ENCODE results near the gene CRYGS.
"Not testable (repeated sequence)": the region's sequence is repeated elsewhere in the genome, so short reads cannot be mapped to it uniquely, and the experiment has no call there.

Gene CRYGS

DNA sequence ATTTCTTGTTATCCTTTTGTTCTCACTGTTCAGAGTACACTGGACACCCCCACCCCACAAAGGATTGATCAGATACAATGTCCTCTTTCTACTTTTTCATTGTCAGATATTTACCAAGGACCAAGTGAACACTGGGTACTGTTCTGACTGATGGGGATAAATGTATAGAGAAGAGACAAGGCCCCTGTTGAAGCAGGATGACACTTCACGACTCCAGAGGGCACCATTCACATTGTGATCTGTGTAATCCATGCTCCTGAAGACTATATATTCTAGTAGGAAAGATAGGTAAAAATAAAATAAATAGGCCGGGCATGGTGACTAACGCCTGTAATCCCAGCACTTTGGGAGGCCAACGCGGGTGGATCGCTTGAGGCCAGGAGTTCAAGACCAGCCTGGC, 7.2 kb upstream of the CRYGS start:
- no peak for DNase-seq

DNA sequence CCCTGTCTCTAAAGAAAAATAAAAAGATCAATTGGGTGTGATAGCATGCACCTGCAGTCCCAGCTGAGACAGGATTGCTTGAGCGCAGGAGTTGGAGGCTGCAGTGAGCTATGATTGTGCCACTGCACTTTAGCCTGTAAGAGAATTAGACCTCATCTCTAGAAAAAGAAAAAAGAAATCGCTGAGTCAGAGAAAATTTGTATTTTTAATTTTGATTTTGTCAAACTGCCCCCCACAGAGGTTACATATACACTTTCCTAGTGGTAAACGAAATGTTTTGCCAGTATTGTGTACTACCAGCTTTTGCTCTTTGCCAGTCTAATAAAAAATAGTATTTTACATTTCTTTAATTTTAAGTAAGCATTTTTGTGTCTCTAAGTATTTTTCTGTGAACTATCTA, 5.3 kb upstream of the CRYGS start:
- DNase-seq: no peak

DNA sequence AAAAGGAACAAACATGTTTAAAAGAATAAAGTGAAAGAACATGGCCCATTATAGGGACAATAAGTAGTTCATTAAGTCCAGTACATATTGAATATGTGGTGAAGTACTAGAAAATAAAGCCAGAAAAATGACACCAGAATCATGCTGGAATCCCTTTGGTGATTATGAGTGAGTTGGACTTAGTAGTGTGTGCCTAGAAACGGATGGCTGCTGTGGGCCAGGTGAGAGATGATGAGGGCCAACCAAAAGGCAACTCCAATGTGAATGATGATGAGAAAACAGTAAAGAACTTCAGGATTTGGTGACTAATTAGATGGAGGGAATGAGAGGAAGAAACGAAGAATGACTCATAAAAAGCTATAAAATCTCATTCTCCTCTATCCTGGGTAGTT, 3.3 kb downstream of the CRYGS start:
- DNase-seq: no peak

DNA sequence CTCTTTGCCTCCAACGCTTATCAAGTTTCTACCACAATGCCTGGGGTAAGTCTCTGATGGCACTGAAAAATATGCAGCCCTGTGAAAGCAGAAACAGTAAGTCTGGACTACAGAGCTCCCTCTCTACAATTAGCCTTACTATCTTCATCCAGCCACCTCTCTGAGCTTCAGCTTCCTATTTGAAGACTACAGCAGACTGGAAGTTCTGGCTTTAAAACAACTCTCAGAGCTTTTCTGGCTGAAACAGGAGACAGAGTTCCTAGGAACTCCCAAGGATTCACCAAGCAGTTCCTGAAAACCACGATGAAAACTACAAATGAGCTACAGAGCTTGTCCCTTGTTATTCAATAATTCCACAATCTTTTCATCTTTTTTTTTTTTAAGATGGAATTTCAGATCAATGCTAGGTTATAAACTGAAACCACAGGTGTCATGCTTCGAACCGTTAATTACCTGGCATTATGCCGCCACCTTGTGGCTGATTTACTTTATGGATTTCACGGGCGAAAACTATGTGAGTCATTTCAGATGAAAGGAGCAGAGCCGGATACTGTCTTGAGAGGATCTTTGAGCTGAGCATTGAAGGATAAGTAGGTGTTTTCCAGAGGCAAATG, 3.9 kb downstream of the CRYGS start:
- peak; percentile 92 for DNase-seq

GRCh38 chr3:186538779-186539178, 5.4 kb downstream of the CRYGS start:
- DNase-seq: no peak

GRCh38 chr3:186536883-186537844, 7.0 kb downstream of the CRYGS start:
- DNase-seq: no peak

DNA sequence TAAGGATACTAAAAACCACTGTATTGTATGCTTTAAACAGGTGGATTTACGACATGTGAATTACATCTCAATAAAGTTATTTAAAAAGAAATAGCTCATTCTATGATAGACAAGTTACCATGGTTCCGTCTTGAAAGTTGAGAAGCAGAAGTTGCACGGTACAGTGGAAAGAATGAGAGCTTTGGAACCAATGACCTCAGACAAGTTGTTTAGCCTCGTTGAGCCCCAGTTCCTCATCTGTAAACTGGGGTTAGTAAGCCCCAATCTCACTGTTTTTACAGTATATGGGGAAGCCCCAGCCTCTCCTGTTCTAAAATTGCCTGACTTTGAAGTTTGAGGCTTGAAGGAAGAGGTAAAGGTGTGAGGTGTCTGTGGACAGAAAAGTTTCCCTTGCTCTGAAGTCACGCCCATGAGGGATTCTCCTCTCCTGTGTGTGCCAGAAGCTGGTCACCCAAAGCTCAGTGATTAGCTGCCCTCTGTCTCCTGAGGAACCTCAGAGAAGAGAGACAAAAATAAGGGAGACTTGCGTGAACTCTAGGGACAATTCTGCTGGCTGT, 10.0 kb downstream of the CRYGS start:
- DNase-seq: peak; percentile 66

GRCh38 chr3:186532598-186533072, 11.5 kb downstream of the CRYGS start:
- DNase-seq: no peak

DNA sequence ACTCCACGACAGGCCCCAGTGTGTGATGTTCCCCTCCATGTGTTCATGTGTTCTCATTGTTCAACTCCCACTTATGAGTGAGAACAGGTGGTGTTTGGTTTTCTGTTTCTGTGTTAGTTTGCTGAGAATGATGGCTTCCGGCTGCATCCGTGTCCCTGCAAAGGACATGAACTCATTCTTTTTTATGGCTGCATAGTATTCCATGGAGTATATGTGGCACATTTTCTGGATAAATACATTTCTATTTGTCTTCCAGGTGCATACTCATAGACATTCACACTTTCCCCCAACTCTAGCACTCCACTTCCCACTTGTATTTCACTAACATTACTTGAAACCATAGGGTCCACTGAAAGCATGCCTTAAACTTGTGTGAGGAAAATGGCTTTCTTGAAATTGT, 12.5 kb downstream of the CRYGS start:
- DNase-seq: not testable (repeated sequence)

DNA sequence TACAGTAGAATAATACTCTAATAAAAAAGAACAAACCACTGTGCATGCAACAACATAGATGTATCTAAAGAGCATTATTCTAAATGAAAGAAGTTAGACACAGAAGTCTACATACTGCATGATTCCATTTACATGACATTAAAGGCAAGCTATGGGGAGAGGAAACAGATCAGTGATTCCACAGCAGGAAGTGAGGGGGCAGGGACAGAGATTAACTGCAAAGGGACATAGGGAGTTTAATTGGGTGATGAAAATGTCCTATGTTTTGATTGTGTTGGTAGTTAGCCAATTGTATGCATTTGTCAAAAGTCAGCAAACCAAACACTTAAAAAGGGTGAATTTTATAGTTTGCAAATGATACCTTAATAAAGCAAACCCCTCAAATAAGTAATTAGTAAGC, 13.8 kb downstream of the CRYGS start:
- DNase-seq: no peak

- DNase-seq: no peak
Observed at GRCh38 chr3:186529201-186529999, 14.8 kb downstream of the CRYGS start.

DNA sequence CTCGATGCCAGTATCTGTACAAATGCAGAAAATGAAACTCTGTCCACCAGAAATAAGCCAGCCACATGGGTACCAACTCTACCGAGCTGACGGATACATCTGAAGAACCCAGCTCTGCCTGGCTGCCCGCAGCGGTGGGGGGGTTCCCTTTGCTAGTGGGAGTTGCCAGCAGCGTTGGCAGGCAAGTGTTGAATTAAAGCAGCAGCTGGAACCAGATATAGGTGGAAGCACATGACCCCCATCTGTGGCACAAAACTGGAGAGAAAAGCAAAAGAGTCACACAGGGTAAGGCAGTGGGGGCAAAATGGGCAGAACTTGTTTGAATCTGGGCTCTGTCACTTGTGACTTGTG, 17.9 kb downstream of the CRYGS start:
- DNase-seq: no peak

DNA sequence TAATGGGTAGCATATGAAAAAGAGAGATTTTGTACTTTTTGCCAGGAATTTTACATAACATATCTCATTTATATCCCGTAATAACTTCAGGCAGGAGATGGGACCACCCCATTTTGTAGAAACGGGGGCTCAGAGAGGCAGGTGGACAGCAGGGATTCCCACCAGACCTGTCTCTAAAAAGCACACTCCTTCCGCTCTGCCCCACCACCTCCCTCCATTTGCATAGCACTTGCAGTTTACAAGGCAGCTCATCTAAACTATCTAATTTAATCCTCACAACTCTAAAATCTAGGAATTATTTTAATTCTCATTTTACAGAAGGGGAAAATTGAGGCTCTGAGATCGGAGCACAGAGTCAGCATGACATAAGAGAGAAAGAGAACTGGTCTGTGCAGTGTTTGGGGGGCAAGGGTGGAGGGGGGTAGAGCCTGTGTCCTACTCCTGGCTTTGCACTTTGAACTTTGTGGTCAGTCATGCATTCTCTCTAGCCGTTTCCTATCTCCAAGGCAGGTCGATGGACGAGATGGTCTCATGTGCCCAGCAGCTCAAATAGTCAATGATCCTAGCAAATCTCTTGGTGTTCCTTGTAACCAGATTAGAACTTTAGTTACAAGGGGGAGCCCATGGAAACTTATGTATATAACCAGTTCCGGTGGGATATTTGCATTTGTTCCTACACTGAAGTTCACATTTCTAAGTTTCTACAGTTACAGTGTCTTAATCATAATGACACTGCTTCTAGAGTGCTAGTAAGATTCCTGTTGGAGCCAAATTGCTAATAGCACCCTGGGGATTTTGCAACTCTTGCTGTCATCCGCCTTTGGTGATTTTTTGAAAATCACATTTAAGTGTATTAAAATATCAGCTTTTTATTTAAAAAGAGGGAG, 18.6 kb downstream of the CRYGS start:
- DNase-seq: no peak

DNA sequence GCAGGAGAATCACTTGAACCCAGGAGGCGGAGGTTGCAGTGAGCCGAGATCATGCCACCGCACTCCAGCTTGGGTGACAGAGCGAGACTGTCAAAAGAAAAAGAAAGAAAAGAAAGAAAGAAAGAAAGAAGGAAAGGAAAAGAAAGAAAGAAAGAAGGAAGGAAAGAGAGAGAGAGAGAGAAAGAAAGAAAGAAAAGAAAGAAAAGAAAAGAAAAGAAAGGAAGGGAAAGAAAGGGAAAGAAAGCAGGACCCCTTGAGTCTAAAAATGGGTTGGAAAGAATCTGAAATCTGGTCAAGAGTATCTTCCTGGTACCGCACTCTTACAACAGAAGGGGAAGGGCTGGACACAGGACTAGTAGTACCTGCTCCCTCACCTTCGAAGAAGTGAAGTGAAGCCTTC, 19.6 kb downstream of the CRYGS start:
- DNase-seq: no peak

GRCh38 chr3:186523434-186523833, 20.7 kb downstream of the CRYGS start:
- no peak for DNase-seq

GRCh38 chr3:186523022-186523421, 21.2 kb downstream of the CRYGS start:
- no peak for DNase-seq

DNA sequence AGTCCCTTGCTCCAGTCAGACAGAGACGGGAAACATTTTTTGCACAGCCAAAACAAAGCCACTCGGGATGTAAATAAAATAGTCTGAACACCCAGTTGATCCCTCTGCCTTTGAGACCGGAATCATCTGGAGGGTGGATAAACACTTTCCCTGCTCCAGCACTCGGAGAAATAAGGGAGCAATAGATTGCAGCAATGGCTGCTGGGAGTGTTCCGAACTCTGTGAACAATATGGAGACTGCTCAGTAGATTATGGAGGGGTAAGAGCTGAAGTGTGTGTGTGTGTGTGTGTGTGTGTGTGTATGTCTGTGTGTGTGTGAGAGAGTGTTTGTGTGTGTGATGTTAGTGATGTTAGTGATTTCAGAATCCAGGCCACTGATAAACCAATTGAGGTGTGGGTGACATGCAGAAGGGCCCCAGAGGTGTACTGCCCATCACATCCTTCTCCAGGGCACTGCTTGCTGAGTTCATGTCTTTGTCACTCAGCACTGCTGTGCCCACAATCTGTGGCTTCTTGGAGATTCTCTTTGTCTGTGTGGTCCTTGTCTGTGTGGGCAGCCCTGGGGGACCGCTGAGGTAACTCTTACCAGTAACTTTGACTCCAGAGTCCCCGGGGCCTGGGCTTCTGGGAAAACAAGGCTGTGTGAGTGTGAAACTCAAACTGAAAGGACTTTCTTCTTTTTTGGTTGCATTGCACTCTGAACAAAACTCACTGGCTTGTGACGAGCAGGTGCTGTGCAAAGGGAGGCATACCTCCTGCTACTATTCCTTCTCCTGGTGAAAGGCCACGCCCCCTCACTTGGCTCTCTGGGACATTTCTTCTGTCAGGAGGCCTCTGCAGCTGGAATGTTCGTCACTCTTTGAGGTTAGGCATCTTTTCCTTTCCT, 23.0 kb downstream of the CRYGS start:
- no peak for DNase-seq

DNA sequence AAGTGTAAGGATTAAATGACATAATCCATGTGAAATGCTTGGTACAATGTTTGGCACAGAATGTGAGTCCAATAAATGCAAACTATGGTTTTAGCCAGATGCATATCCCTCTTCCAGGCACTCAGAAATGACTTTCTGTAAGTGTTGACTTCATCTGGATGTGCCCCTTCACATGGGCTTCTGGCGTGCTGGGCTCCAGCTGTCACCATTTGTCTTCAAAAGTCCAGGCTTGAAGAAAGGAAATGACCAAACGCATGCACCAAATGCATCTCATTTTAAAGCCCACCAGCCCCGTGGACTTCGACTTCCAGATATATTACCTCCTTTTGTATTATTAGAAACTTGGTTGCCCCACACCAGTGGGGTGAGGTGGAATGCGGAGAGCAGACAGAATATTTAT, 23.7 kb downstream of the CRYGS start:
- no peak for DNase-seq

DNA sequence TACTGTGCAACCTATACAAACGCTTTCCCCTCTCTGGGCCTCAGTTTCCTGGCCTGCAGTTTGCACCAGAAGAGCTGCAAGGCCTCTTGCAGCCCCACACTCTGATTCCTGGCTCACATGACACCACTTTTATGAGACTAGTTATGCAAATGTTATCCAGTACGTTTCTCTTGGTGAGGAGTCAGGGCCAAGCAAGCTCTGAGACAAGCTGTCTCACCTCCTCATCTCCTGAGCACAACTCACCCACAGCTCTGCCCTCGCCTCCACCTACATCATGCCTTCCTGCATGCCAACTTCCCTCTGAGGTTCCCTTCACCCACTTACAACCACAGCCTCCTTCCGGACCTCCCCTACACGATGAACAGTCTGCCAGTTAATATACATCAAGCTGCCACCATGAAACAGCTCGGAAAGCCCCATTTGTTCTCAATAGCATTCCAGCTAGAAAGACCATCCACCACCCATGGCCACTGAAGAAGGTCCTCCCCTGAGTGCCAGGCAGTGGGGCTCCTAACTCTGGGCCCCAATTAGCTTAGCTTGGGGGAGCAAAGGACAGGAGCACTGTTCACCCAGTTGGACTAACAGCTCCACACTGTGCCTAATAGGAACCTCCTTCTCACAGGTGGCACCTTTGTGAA, 25.0 kb downstream of the CRYGS start:
- peak; percentile 86 for DNase-seq

DNA sequence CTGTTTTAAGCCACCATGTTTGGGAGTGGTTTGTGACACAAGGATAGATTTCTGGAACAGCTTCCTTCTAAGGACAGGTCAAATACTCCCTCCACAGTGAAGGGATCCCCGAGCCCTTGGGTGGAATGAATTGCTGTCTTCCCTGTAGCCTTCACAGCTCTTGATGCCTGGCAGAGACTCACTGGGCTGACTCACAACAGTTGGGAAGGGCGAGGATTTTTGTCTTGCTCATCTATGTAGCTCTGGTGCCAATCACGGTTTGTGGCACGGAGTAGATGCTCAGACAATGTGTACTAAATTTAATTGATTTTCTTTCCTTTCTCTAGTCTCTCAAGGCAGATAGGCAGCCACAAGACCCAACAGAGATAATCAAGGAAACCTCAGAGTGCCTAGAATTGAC, 27.0 kb downstream of the CRYGS start:
- DNase-seq: no peak

GRCh38 chr3:186516646-186517045, 27.5 kb downstream of the CRYGS start:
- DNase-seq: no peak

Measured in activated effector memory CD4-positive, alpha-beta T cell treated with anti-CD3 and anti-CD28 coated beads, Interleukin-2, amount 50 U/mL, for 16 hours (primary cell).